Neutrophil (primary cell): ENCODE results near the gene TRIM40.

Experiments
- H3K27ac ChIP-seq: fragments of 200-600 bp; sonication (generic); 2 replicates; pipeline ENCODE4 v1.5.1; 2016; ENCODE audit warnings: mild to moderate bottlenecking, moderate library complexity
- H3K27me3 ChIP-seq: fragments of 200-600 bp; sonication (generic); 2 replicates; pipeline ENCODE4 v1.6.0; 2016; ENCODE audit warnings: mild to moderate bottlenecking
- H3K36me3 ChIP-seq: fragments of 200-600 bp; sonication (generic); 2 replicates; pipeline ENCODE4 v1.5.1; 2017
- H3K4me1 ChIP-seq, 2 experiments: fragments of 200-600 bp in 1 of 2; sonication (generic) in 1 of 2; 1 replicate in 1 of 2; 2 replicates in 1 of 2; pipeline versions ENCODE4 v1.5.1 to v1.6.1; 2013 to 2016; ENCODE audit warnings: low read depth in 1 of 2, low read length in 1 of 2, mild to moderate bottlenecking in 1 of 2, moderate library complexity in 1 of 2; ENCODE audit not compliant: control insufficient read depth in 1 of 2, insufficient read depth in 1 of 2
- H3K4me3 ChIP-seq, 2 experiments: fragments of 200-600 bp in 1 of 2; sonication (generic) in 1 of 2; 1 replicate in 1 of 2; 2 replicates in 1 of 2; pipeline ENCODE4 v1.5.1; 2013 to 2016; ENCODE audit warnings: low read depth in 1 of 2, low read length in 1 of 2, mild to moderate bottlenecking in 1 of 2, moderate library complexity in 1 of 2
- H3K9me3 ChIP-seq: fragments of 200-600 bp; sonication (generic); 2 replicates; pipeline ENCODE4 v1.5.1; 2016
- CTCF ChIP-seq: fragments of 200-600 bp; sonication (generic); IDR thresholded peaks from 2 replicates; pipeline ENCODE4 v1.5.1; 2016; ENCODE audit warnings: antibody characterized with exemption

Gene TRIM40

GRCh38 chr6:30157581-30157980 is 21.6 kb downstream of the TRIM40 start:
- Histone ChIP-seq H3K4me3 (no peak overlapping the region), H3K9me3 (no peaks in the 10 kb centered on the region), H3K27me3 (peaks cover 13% of the 10 kb centered on the region), H3K27ac (no peak overlapping the region), H3K36me3 (no peaks in the 10 kb centered on the region), H3K4me1 (peaks cover 11 to 18% of the 10 kb centered on the region in 2 experiments)
- no peak for TF ChIP-seq CTCF

GRCh38 chr6:30157999-30158398 is 22.1 kb downstream of the TRIM40 start:
- no peak for TF ChIP-seq CTCF

GRCh38 chr6:30158475-30159040 is 22.6 kb downstream of the TRIM40 start:
- Histone ChIP-seq H3K27ac (no peak overlapping the region), H3K27me3 (peaks cover 13% of the 10 kb centered on the region), H3K36me3 (no peaks in the 10 kb centered on the region), H3K9me3 (no peaks in the 10 kb centered on the region), H3K4me1 (peaks cover 3 to 9% of the 10 kb centered on the region in 2 experiments), H3K4me3 (no peak overlapping the region)
- no peak for TF ChIP-seq CTCF

More at GRCh38 chr6:30157999-30158398, 22.1 kb downstream of the TRIM40 start:
- Histone ChIP-seq H3K9me3 (no peaks in the 10 kb centered on the region), H3K4me3 (no peak overlapping the region), H3K27ac (no peak overlapping the region), H3K4me1 (peaks cover 8 to 14% of the 10 kb centered on the region in 2 experiments), H3K27me3 (peaks cover 13% of the 10 kb centered on the region), H3K36me3 (no peaks in the 10 kb centered on the region)

- peaks cover 0 to 5% of the 10 kb centered on the region in 2 experiments for H3K4me1 ChIP-seq
- no peak for TF ChIP-seq CTCF
- no peak overlapping the region for H3K27ac ChIP-seq
- H3K4me3 ChIP-seq, result no peak overlapping the region
- no peaks in the 10 kb centered on the region for H3K9me3 ChIP-seq
- peaks cover 13% of the 10 kb centered on the region for H3K27me3 ChIP-seq
- no peaks in the 10 kb centered on the region for H3K36me3 ChIP-seq
These were observed 24.3 kb downstream of the TRIM40 start for GRCh38 chr6:30160008-30160784.

- Histone ChIP-seq H3K27me3 (peaks cover 9% of the 10 kb centered on the region), H3K27ac (no peak within 1 kb of the TSS), H3K36me3 (no peaks in the 10 kb centered on the region), H3K9me3 (no peaks in the 10 kb centered on the region), H3K4me1 (peaks cover 0 to 5% of the 10 kb centered on the region in 2 experiments), H3K4me3 (no peak within 1 kb of the TSS)
- TF ChIP-seq CTCF, result no peak
These were observed 25.0 kb downstream of the TRIM40 start, which contains the start of gene TRIM10 for GRCh38 chr6:30160785-30161531. TSS of gene TRIM10 (minus strand) at chr6:30161211. CDS start at chr6:30160858, 353 bp downstream.
